ENCODE data around the gene THRB.

DNA sequence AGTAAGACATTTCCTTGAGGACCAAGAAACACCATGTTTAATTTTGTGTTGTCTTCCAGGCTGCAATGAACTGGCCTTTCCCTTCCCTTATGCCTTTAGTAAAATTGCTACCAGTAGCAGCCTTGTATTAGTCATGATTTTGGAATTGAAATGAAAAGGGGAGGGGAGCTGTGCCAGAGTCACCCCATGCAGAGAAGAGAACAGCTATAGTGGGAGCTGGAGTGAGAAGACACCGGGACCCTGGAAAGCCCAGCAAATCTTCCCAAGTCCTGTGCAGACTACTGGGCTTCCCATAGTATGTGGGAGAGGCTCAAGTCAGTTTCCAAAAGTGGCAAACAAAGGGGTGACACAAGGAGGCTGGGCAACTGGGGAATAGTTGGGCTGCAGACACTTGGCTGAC lies 371.1 kb downstream of the THRB start:
- TF ChIP-seq, protein P1, sequence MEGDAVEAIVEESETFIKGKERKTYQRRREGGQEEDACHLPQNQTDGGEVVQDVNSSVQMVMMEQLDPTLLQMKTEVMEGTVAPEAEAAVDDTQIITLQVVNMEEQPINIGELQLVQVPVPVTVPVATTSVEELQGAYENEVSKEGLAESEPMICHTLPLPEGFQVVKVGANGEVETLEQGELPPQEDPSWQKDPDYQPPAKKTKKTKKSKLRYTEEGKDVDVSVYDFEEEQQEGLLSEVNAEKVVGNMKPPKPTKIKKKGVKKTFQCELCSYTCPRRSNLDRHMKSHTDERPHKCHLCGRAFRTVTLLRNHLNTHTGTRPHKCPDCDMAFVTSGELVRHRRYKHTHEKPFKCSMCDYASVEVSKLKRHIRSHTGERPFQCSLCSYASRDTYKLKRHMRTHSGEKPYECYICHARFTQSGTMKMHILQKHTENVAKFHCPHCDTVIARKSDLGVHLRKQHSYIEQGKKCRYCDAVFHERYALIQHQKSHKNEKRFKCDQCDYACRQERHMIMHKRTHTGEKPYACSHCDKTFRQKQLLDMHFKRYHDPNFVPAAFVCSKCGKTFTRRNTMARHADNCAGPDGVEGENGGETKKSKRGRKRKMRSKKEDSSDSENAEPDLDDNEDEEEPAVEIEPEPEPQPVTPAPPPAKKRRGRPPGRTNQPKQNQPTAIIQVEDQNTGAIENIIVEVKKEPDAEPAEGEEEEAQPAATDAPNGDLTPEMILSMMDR (IDR thresholded peaks at IDR 0.05): no peak
- TF ChIP-seq POLR2AphosphoS5 (IDR thresholded peaks at IDR 0.05) (no peak), EP300 (IDR thresholded peaks at IDR 0.05; ENCODE audit: low read depth) (no peak)
